ENCODE results near the gene MAPK8IP2.
"Not testable (repeated sequence)": the region's sequence is repeated elsewhere in the genome, so short reads cannot be mapped to it uniquely, and the experiment has no call there.

Gene MAPK8IP2

GRCh38 chr22:50600967-50601668 is 525 bp downstream of the MAPK8IP2 start:
- no peak for DNase-seq

- DNase-seq, result no peak
Measured at GRCh38 chr22:50601669-50602337, 1.2 kb downstream of the MAPK8IP2 start.

- no peak for DNase-seq
Measured at GRCh38 chr22:50602338-50602700, 1.7 kb downstream of the MAPK8IP2 start.

- no peak for DNase-seq
Measured at GRCh38 chr22:50603511-50604255, 3.1 kb downstream of the MAPK8IP2 start.

GRCh38 chr22:50604256-50605001 is 3.8 kb downstream of the MAPK8IP2 start:
- DNase-seq, result no peak

GRCh38 chr22:50605002-50605612 is 4.5 kb downstream of the MAPK8IP2 start:
- no peak for DNase-seq

GRCh38 chr22:50605613-50606074 is 5.1 kb downstream of the MAPK8IP2 start:
- no peak for DNase-seq

GRCh38 chr22:50606165-50606945 is 5.8 kb downstream of the MAPK8IP2 start:
- no peak for DNase-seq

GRCh38 chr22:50606946-50607658 is 6.5 kb downstream of the MAPK8IP2 start:
- no peak for DNase-seq

- no peak for DNase-seq
Measured at GRCh38 chr22:50607659-50608020, 7.0 kb downstream of the MAPK8IP2 start.

- DNase-seq, result not testable (repeated sequence)
Measured at GRCh38 chr22:50608058-50608840, 7.7 kb downstream of the MAPK8IP2 start.

GRCh38 chr22:50608996-50609395 is 8.4 kb downstream of the MAPK8IP2 start:
- no peak for DNase-seq

- no peak for DNase-seq
Measured at GRCh38 chr22:50609599-50609998, 9.0 kb downstream of the MAPK8IP2 start.

- DNase-seq, result no peak
Measured at GRCh38 chr22:50610041-50610451, 9.5 kb downstream of the MAPK8IP2 start.

GRCh38 chr22:50610581-50610980 is 10.0 kb downstream of the MAPK8IP2 start:
- DNase-seq, result no peak

- DNase-seq, result no peak
Measured at GRCh38 chr22:50611341-50612060, 10.9 kb downstream of the MAPK8IP2 start.

GRCh38 chr22:50612168-50612527 is 11.6 kb downstream of the MAPK8IP2 start:
- DNase-seq, result no peak

GRCh38 chr22:50612528-50613221 is 12.1 kb downstream of the MAPK8IP2 start:
- DNase-seq, result no peak
